Panc1 (cell line): ENCODE data around the gene GRM4. TPM values are rescaled to one million over a fixed set of nuclear protein-coding genes. Genes with fewer than 3 reads are reported as not detected.

Experiments
- ATAC-seq: fragments of 200-7000 bp; cut with Tn5 transposase; 2 replicates; pipeline ENCODE4 v1.9.1; 2020; ENCODE audit warnings: mild to moderate bottlenecking, moderate library complexity
- BruUV-seq: library from RNA; stranded (reverse); fragments of 400-500 nt; replicated peaks from 2 replicates; lab custom pipeline; 2021; lab: Mats Ljungman, UMichigan
- CTCF ChIA-PET: fragments of 300-600 bp; sonication (Branson Sonifier 250); formaldehyde crosslinking; loops from one replicate; lab custom pipeline; 2022; ENCODE audit warnings: antibody characterized with exemption; lab: Charles Lee
- POLR2A ChIA-PET: fragments of 300-600 bp; sonication (Branson Sonifier 250); formaldehyde crosslinking; loops from one replicate; lab custom pipeline; 2022; ENCODE audit warnings: antibody characterized with exemption; lab: Charles Lee
- DNase-seq: peaks from one replicate; pipeline ENCODE4 v3.0.0-alpha.2; 2010; ENCODE audit warnings: low read depth, low spot score
- H3K27ac ChIP-seq: 2 replicates; pipeline ENCODE4 v1.5.1; 2011; ENCODE audit warnings: mild to moderate bottlenecking, low read length, inconsistent platforms
- H3K27me3 ChIP-seq: fragments of 200-500 bp; sonication (Bioruptor generic); 2 replicates; pipeline ENCODE4 v1.6.0; 2014; ENCODE audit warnings: low read length, inconsistent platforms; ENCODE audit not compliant: control insufficient read depth, insufficient read depth
- H3K36me3 ChIP-seq: fragments of 200-500 bp; sonication (Bioruptor generic); 2 replicates; pipeline ENCODE4 v1.5.1; 2014; ENCODE audit warnings: inconsistent platforms, mild to moderate bottlenecking, low read length, moderate library complexity; ENCODE audit not compliant: control insufficient read depth, insufficient read depth
- H3K4me1 ChIP-seq: 2 replicates; pipeline ENCODE4 v1.5.1; 2011; ENCODE audit warnings: inconsistent platforms, mild to moderate bottlenecking, low read length, moderate library complexity; ENCODE audit not compliant: control insufficient read depth, insufficient read depth
- H3K4me3 ChIP-seq, 2 experiments: 2 replicates each; pipeline ENCODE4 v1.5.1; 2011 to 2012; ENCODE audit warnings: low read depth in 2 of 2, low read length in 2 of 2, mild to moderate bottlenecking in 2 of 2, inconsistent platforms in 1 of 2, moderate library complexity in 1 of 2
- H3K9me3 ChIP-seq: fragments of 200-500 bp; sonication (Bioruptor generic); 2 replicates; pipeline ENCODE4 v1.5.1; 2014; ENCODE audit warnings: low read depth, mild to moderate bottlenecking, inconsistent platforms, low read length, moderate library complexity; ENCODE audit not compliant: control insufficient read depth, insufficient read depth
- CTCF ChIP-seq: fragments of 450-650 bp; IDR thresholded peaks from 2 replicates; pipeline ENCODE4 v1.5.1; 2017; ENCODE audit warnings: mild to moderate bottlenecking
- POLR2AphosphoS5 ChIP-seq: IDR thresholded peaks from 2 replicates; pipeline ENCODE4 v1.6.1; 2012; ENCODE audit warnings: mild to moderate bottlenecking, low read depth, low read length, moderate library complexity
- SIN3A ChIP-seq: IDR thresholded peaks from 2 replicates; pipeline ENCODE4 v1.6.1; 2012; ENCODE audit warnings: low read depth, mild to moderate bottlenecking, low read length, moderate library complexity, borderline replicate concordance; ENCODE audit not compliant: insufficient read depth
- TCF7L2 ChIP-seq: IDR thresholded peaks from 2 replicates; pipeline ENCODE4 v1.6.1; 2011; ENCODE audit warnings: mild to moderate bottlenecking, low read depth, low read length, inconsistent platforms
- in situ Hi-C: cut with HindIII; loops from 2 replicates; pipeline ENCODE4 v1.10.0; 2016; ENCODE audit warnings: low sequenced_read_pairs, low pct_unique_long_range_greater_than_20kb
- intact Hi-C: fragments of 100-400 bp; cut with micrococcal nuclease; formaldehyde crosslinking; loops from one replicate; pipeline ENCODE4 v1.10.0; 2022; ENCODE audit not compliant: unreplicated experiment
- total RNA-seq: library from RNA; stranded (reverse); gene quantifications from one replicate; pipeline ENCODE4 v1.2.1, GENCODE V29; 2021; ENCODE audit not compliant: unreplicated experiment
- TF ChIP-seq, protein P1 (sequence below), 2 experiments: IDR thresholded peaks; 2 replicates each; pipeline ENCODE4 v1.6.1; 2011 to 2012; ENCODE audit warnings: low read depth in 2 of 2, control low read depth in 1 of 2, low read length in 1 of 2, mild to moderate bottlenecking in 1 of 2, moderate library complexity in 1 of 2; ENCODE audit not compliant: insufficient read depth in 1 of 2

GRM4 gene
- total RNA-seq, 1 experiment from 2014 or later, result 1.3 TPM

GRCh38 chr6:34027445-34027936 is 118.4 kb downstream of the GRM4 start:
- POLR2A ChIA-PET, result no interaction called here
- DNase-seq, result no peak
- Histone ChIP-seq H3K27me3 (no peaks in the 10 kb centered on the region), H3K36me3 (no peaks in the 10 kb centered on the region), H3K27ac (no peak overlapping the region), H3K4me3 (no peak overlapping the region), H3K9me3 (no peaks in the 10 kb centered on the region), H3K4me1 (peaks cover 3% of the 10 kb centered on the region; the same call in 1 of the 2 replicates)
- peak; percentile 89 for ATAC-seq
- no TSS peak for BruUV-seq
- CTCF ChIA-PET, result interaction anchor here (0.6 to 1.7 kb wide), 8 partner anchors 28 to 316 kb away, joined by 3 to 6 read pairs (median 4); partner anchors contain the start of gene UQCC2
- in situ Hi-C loops (no loop called here), intact Hi-C loops (loop anchor here (2.0 kb wide), 1 partner anchor 257 kb away; no protein-coding TSS in a partner anchor)
- TF ChIP-seq, protein P1, sequence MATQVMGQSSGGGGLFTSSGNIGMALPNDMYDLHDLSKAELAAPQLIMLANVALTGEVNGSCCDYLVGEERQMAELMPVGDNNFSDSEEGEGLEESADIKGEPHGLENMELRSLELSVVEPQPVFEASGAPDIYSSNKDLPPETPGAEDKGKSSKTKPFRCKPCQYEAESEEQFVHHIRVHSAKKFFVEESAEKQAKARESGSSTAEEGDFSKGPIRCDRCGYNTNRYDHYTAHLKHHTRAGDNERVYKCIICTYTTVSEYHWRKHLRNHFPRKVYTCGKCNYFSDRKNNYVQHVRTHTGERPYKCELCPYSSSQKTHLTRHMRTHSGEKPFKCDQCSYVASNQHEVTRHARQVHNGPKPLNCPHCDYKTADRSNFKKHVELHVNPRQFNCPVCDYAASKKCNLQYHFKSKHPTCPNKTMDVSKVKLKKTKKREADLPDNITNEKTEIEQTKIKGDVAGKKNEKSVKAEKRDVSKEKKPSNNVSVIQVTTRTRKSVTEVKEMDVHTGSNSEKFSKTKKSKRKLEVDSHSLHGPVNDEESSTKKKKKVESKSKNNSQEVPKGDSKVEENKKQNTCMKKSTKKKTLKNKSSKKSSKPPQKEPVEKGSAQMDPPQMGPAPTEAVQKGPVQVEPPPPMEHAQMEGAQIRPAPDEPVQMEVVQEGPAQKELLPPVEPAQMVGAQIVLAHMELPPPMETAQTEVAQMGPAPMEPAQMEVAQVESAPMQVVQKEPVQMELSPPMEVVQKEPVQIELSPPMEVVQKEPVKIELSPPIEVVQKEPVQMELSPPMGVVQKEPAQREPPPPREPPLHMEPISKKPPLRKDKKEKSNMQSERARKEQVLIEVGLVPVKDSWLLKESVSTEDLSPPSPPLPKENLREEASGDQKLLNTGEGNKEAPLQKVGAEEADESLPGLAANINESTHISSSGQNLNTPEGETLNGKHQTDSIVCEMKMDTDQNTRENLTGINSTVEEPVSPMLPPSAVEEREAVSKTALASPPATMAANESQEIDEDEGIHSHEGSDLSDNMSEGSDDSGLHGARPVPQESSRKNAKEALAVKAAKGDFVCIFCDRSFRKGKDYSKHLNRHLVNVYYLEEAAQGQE (IDR thresholded peaks at IDR 0.05; ENCODE audit: insufficient read depth in 1 of 2, low read depth in 2 of 2, low read length in 1 of 2), result no peak
- TF ChIP-seq POLR2AphosphoS5, result no peak
- no peak for TF ChIP-seq TCF7L2
- TF ChIP-seq SIN3A, result no peak
- peak; percentile 94 for TF ChIP-seq CTCF

DNA sequence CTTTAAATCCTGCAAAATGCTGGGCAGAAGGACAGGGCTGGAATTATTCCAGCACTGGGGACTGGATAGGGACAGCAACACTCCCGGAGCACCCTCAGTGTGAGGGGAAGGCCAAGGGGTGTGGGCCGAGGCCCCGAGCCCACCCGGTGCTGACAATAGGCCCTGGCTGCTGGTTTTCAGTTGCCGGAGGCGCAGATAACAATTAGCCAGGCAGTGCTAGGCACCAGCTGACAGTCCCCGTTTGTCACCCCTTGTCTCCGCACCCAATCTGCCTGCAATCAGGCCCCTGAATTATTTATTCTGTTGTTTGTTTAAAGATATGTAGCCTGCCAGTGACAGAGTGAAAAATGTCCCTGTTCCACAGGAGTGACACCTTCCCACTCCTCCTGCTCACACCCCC is 120.0 kb downstream of the GRM4 start:
- no peak overlapping the region for H3K27ac ChIP-seq
- no TSS peak for BruUV-seq
- DNase-seq (no peak), ATAC-seq (no peak)
- no peaks in the 10 kb centered on the region for H3K36me3 ChIP-seq
- intact Hi-C loops, result loop anchor here (2.0 kb wide), 1 partner anchor 255 kb away; no protein-coding TSS in a partner anchor
- no peaks in the 10 kb centered on the region for H3K9me3 ChIP-seq
- H3K27me3 ChIP-seq, result no peaks in the 10 kb centered on the region
- H3K4me1 ChIP-seq, result peaks cover 6% of the 10 kb centered on the region; the same call in 1 of the 2 replicates
- in situ Hi-C loops, result no loop called here
- no peak overlapping the region for H3K4me3 ChIP-seq
- TF ChIP-seq POLR2AphosphoS5, result no peak
- POLR2A ChIA-PET, result no interaction called here
- CTCF ChIA-PET, result interaction anchor here (0.7 kb wide), 1 partner anchor 244 kb away, joined by 3 read pairs; no protein-coding TSS in a partner anchor
